GM10847 (cell line): ENCODE data around the gene PDLIM4.

Experiments used
- POLR2A ChIP-seq: IDR thresholded peaks from 2 replicates; pipeline ENCODE4 v1.6.1; 2011; ENCODE audit not compliant: insufficient read length; ENCODE audit errors: extremely low read depth

Gene PDLIM4

GRCh38 chr5:132224716-132225115 lies 32.8 kb upstream of the PDLIM4 start:
- TF ChIP-seq POLR2A: no peak

- TF ChIP-seq POLR2A: no peak
These were observed 32.1 kb upstream of the PDLIM4 start for GRCh38 chr5:132225165-132226032.

GRCh38 chr5:132226516-132227234 lies 30.8 kb upstream of the PDLIM4 start:
- no peak for TF ChIP-seq POLR2A

GRCh38 chr5:132227235-132227484 lies 30.3 kb upstream of the PDLIM4 start:
- TF ChIP-seq POLR2A: no peak

GRCh38 chr5:132227485-132228240 lies 29.8 kb upstream of the PDLIM4 start, which contains the start of gene P4HA2:
Gene P4HA2 (minus strand): TSS chr5:132227853. CDS start chr5:132218626, 9,227 bp downstream.
- TF ChIP-seq POLR2A: peak; percentile 33

- TF ChIP-seq POLR2A: no peak
These were observed 29.1 kb upstream of the PDLIM4 start for GRCh38 chr5:132228241-132229035.

GRCh38 chr5:132229236-132229635 lies 28.3 kb upstream of the PDLIM4 start:
- no peak for TF ChIP-seq POLR2A

GRCh38 chr5:132230871-132231270 lies 26.6 kb upstream of the PDLIM4 start:
- TF ChIP-seq POLR2A: no peak

GRCh38 chr5:132232465-132232864 lies 25.0 kb upstream of the PDLIM4 start:
- TF ChIP-seq POLR2A: no peak

- no peak for TF ChIP-seq POLR2A
These were observed 24.4 kb upstream of the PDLIM4 start for GRCh38 chr5:132233081-132233480.

GRCh38 chr5:132233811-132234683 lies 23.4 kb upstream of the PDLIM4 start:
- TF ChIP-seq POLR2A: no peak

GRCh38 chr5:132234684-132235062 lies 22.8 kb upstream of the PDLIM4 start:
- no peak for TF ChIP-seq POLR2A

GRCh38 chr5:132235340-132235739 lies 22.2 kb upstream of the PDLIM4 start:
- no peak for TF ChIP-seq POLR2A

- TF ChIP-seq POLR2A: no peak
These were observed 20.4 kb upstream of the PDLIM4 start for GRCh38 chr5:132237141-132237540.
